Gastroesophageal sphincter (tissue), 4 donors: Measurements from ENCODE around the gene BTBD9. TPM values are rescaled to one million over a fixed set of nuclear protein-coding genes. Genes with fewer than 3 reads are reported as not detected.

Experiments
- ATAC-seq: fragments of 150-250 bp; one replicate; pipeline ENCODE4 v1.9.1; 2016; ENCODE audit warnings: mild to moderate bottlenecking, moderate library complexity
- H3K27ac ChIP-seq, 4 donors: fragments of 200-600 bp; sonication (generic) in 3 of 4; 1 replicate in 3 of 4; 2 replicates in 1 of 4; pipeline ENCODE4 v1.5.1; 2016 to 2019
- H3K27me3 ChIP-seq: fragments of 200-600 bp; sonication (generic); one replicate; pipeline ENCODE4 v1.5.1; 2019
- H3K36me3 ChIP-seq, 2 donors: fragments of 200-600 bp; sonication (generic); one replicate each; pipeline ENCODE4 v1.5.1; 2019; ENCODE audit warnings: control low read depth in 1 of 2
- H3K4me1 ChIP-seq, 3 donors: fragments of 200-600 bp; sonication (generic); 1 replicate in 2 of 3; 2 replicates in 1 of 3; pipeline ENCODE4 v1.5.1; 2016 to 2019; ENCODE audit warnings: control low read depth in 2 of 3
- H3K4me3 ChIP-seq, 2 donors: fragments of 200-600 bp; sonication (generic); one replicate each; pipeline ENCODE4 v1.5.1; 2019; ENCODE audit warnings: mild to moderate bottlenecking in 1 of 2, moderate library complexity in 1 of 2
- H3K9me3 ChIP-seq, 3 donors: fragments of 200-600 bp; sonication (generic); one replicate each; pipeline ENCODE4 v1.5.1; 2017 to 2019; ENCODE audit warnings: control low read depth in 2 of 3
- CTCF ChIP-seq, 4 experiments: fragments of 200-600 bp in 2 of 4; fragments of 450-650 bp in 2 of 4; sonication (generic) in 1 of 4; IDR thresholded peaks; one replicate each; pipeline ENCODE4 v1.5.1; 2017 to 2019; ENCODE audit warnings: antibody characterized with exemption in 4 of 4, mild to moderate bottlenecking in 2 of 4, moderate library complexity in 2 of 4
- EP300 ChIP-seq: sonication (generic); formaldehyde crosslinking; IDR thresholded peaks from one replicate; pipeline ENCODE4 v1.6.1; 2017; ENCODE audit warnings: antibody characterized with exemption, mild to moderate bottlenecking
- POLR2A ChIP-seq, 2 donors: fragments of 450-650 bp; IDR thresholded peaks; one replicate each; pipeline ENCODE4 v1.6.1; 2017; ENCODE audit warnings: antibody characterized with exemption in 2 of 2, mild to moderate bottlenecking in 2 of 2, moderate library complexity in 1 of 2
- POLR2AphosphoS5 ChIP-seq: sonication (generic); formaldehyde crosslinking; IDR thresholded peaks from one replicate; pipeline ENCODE4 v1.6.1; 2017; ENCODE audit warnings: antibody characterized with exemption
- WGBS, 2 donors: methylation state at CpG; one replicate each; pipeline ENCODE4 v1.1.5; 2018; ENCODE audit warnings: low coverage in 1 of 2; 5-methylcytosine and 5-hydroxymethylcytosine counted together
- total RNA-seq, 4 donors: library from RNA; depleted of rRNA; stranded (reverse); fragments of >200 nt; gene quantifications; one replicate each; pipeline ENCODE4 v1.1.0, GENCODE V29; 2016

Gene BTBD9
- total RNA-seq, 4 donors from 2014 or later, result 11.3 to 18.9 (median 13.8) TPM

GRCh38 chr6:38270367-38270766 lies 369.4 kb downstream of the BTBD9 start:
- Histone ChIP-seq H3K27me3 (no peaks in the 10 kb centered on the region), H3K36me3 (no peaks in the 10 kb centered on the region), H3K4me3 (no peak overlapping the region), H3K27ac (no peak overlapping the region), H3K4me1 (peaks cover 0 to 23% (median 0%) of the 10 kb centered on the region in 3 donors), H3K9me3 (no peaks in the 10 kb centered on the region)
- ATAC-seq, result no peak
- WGBS, 2 donors, result 86% methylated on average over 1 of the region's 1 CpG; no CpG with 5 or more reads in 1 of the 2 donors
- TF ChIP-seq CTCF (IDR thresholded peaks at IDR 0.05) (no peak), EP300 (no peak), POLR2AphosphoS5 (no peak), POLR2A (IDR thresholded peaks at IDR 0.05) (no peak)

- ATAC-seq, result no peak
- no peaks in the 10 kb centered on the region for H3K36me3 ChIP-seq
- no peak overlapping the region for H3K4me3 ChIP-seq
- H3K27me3 ChIP-seq, result no peaks in the 10 kb centered on the region
- 65 to 67% methylated on average over 5 to 9 of the region's 9 CpGs for WGBS, 2 donors
- no peak overlapping the region for H3K27ac ChIP-seq
- TF ChIP-seq CTCF (IDR thresholded peaks at IDR 0.05), result no peak
- TF ChIP-seq POLR2A (IDR thresholded peaks at IDR 0.05), result no peak
- TF ChIP-seq POLR2AphosphoS5, result no peak
- no peak for TF ChIP-seq EP300
- no peaks in the 10 kb centered on the region for H3K9me3 ChIP-seq
- peaks cover 0 to 23% (median 0%) of the 10 kb centered on the region in 3 donors for H3K4me1 ChIP-seq
These were observed 370.1 kb downstream of the BTBD9 start for GRCh38 chr6:38269461-38270172.

GRCh38 chr6:38268342-38268741 lies 371.4 kb downstream of the BTBD9 start:
- Histone ChIP-seq H3K9me3 (no peaks in the 10 kb centered on the region), H3K4me3 (no peak overlapping the region), H3K4me1 (peaks cover 0 to 23% (median 0%) of the 10 kb centered on the region in 3 donors), H3K27ac (no peak overlapping the region), H3K36me3 (no peaks in the 10 kb centered on the region), H3K27me3 (no peaks in the 10 kb centered on the region)
- WGBS, 2 donors, result 50 to 65% methylated on average over 4 of the region's 4 CpGs
- TF ChIP-seq CTCF (IDR thresholded peaks at IDR 0.05), result no peak
- TF ChIP-seq POLR2A (IDR thresholded peaks at IDR 0.05), result no peak
- TF ChIP-seq POLR2AphosphoS5, result no peak
- TF ChIP-seq EP300, result no peak
- ATAC-seq, result no peak

- TF ChIP-seq POLR2AphosphoS5, result no peak
- no peak for TF ChIP-seq CTCF (IDR thresholded peaks at IDR 0.05)
- TF ChIP-seq EP300, result no peak
- TF ChIP-seq POLR2A (IDR thresholded peaks at IDR 0.05), result no peak
- WGBS, 2 donors, result 48 to 67% methylated on average over 3 to 6 of the region's 7 CpGs
- Histone ChIP-seq H3K9me3 (no peaks in the 10 kb centered on the region), H3K36me3 (no peaks in the 10 kb centered on the region), H3K27ac (no peak overlapping the region), H3K4me3 (no peak overlapping the region), H3K4me1 (peaks cover 0 to 34% (median 9%) of the 10 kb centered on the region in 3 donors), H3K27me3 (no peaks in the 10 kb centered on the region)
- no peak for ATAC-seq
These were observed 372.8 kb downstream of the BTBD9 start for GRCh38 chr6:38266921-38267354.

- peaks cover 5 to 27% (median 13%) of the 10 kb centered on the region in 3 donors for H3K4me1 ChIP-seq
- no peak overlapping the region for H3K27ac ChIP-seq
- H3K4me3 ChIP-seq, result no peak overlapping the region
- ATAC-seq, result no peak
- no peaks in the 10 kb centered on the region for H3K27me3 ChIP-seq
- no peak for TF ChIP-seq POLR2AphosphoS5
- TF ChIP-seq EP300, result no peak
- TF ChIP-seq POLR2A (IDR thresholded peaks at IDR 0.05), result no peak
- TF ChIP-seq CTCF (IDR thresholded peaks at IDR 0.05), result no peak
- 40 to 52% methylated on average over 3 to 4 of the region's 8 CpGs for WGBS, 2 donors
- no peaks in the 10 kb centered on the region for H3K9me3 ChIP-seq
- no peaks in the 10 kb centered on the region for H3K36me3 ChIP-seq
These were observed 375.1 kb downstream of the BTBD9 start for GRCh38 chr6:38264605-38265004.
